Endothelial cell of umbilical vein (primary cell): Measurements from ENCODE around the gene AUTS2. TPM values are rescaled to one million over a fixed set of nuclear protein-coding genes. Genes with fewer than 3 reads are reported as not detected.

Source experiments
- BruUV-seq: library from RNA; stranded (reverse); fragments of 400-500 nt; replicated peaks from 2 replicates; lab custom pipeline; 2021; lab: Mats Ljungman, UMichigan
- CTCF ChIA-PET: fragments of 300-600, 350-600 bp; sonication (Branson Sonifier 250); formaldehyde crosslinking; loops from one replicate; lab custom pipeline; 2021; ENCODE audit warnings: antibody characterized with exemption, inconsistent platforms; lab: Charles Lee
- POLR2A ChIA-PET: fragments of 300-600, 350-600 bp; sonication (Branson Sonifier 250); formaldehyde crosslinking; loops from one replicate; lab custom pipeline; 2021; ENCODE audit warnings: antibody characterized with exemption, inconsistent platforms; lab: Charles Lee
- DNase-seq: peaks from one replicate; pipeline ENCODE4 v3.0.0-alpha.2; 2011; ENCODE audit warnings: low read depth, low spot score
- FAIRE-seq: peaks from 2 replicates; lab custom pipeline; 2011; peaks lifted over from hg19 to GRCh38; lab: Jason Lieb, UNC
- H2AFZ ChIP-seq: 2 replicates; pipeline ENCODE4 v1.6.0; 2012; ENCODE audit warnings: low read depth, low read length, control low read depth, inconsistent platforms
- H3K27ac ChIP-seq: 2 replicates; pipeline ENCODE4 v1.5.1; 2011; ENCODE audit warnings: low read depth, mild to moderate bottlenecking, control low read depth, low read length, moderate library complexity; ENCODE audit not compliant: insufficient read depth
- H3K27me3 ChIP-seq, 2 experiments: 2 replicates each; pipeline versions ENCODE4 v1.6.0 to v1.6.1; 2011; ENCODE audit warnings: low read length in 2 of 2, mixed read lengths in 1 of 2; ENCODE audit not compliant: control insufficient read depth in 2 of 2, insufficient read depth in 2 of 2
- H3K36me3 ChIP-seq, 2 experiments: 2 replicates in 1 of 2; 3 replicates in 1 of 2; pipeline ENCODE4 v1.5.1; 2011; ENCODE audit warnings: low read length in 2 of 2, mild to moderate bottlenecking in 1 of 2, moderate library complexity in 1 of 2; ENCODE audit not compliant: control insufficient read depth in 2 of 2, insufficient read depth in 2 of 2; ENCODE audit errors: extremely low read depth in 1 of 2
- H3K4me1 ChIP-seq: 3 replicates; pipeline ENCODE4 v1.5.1; 2011; ENCODE audit warnings: mild to moderate bottlenecking, low read length; ENCODE audit not compliant: control insufficient read depth, insufficient read depth; ENCODE audit errors: extremely low read depth
- H3K4me2 ChIP-seq: 2 replicates; pipeline ENCODE4 v1.6.1; 2011; ENCODE audit warnings: low read length, control low read depth, mixed read lengths; ENCODE audit not compliant: insufficient read depth
- H3K4me3 ChIP-seq, 3 experiments: fragments of 200-600 bp in 1 of 3; sonication (generic), shearing (Covaris generic) in 1 of 3; replicated peaks in 1 of 3; 2 replicates each; pipeline ENCODE4 v1.5.1; 2011 to 2016; ENCODE audit warnings: control low read depth in 3 of 3, low read length in 3 of 3, mild to moderate bottlenecking in 2 of 3, inconsistent platforms in 1 of 3, low read depth in 1 of 3, moderate library complexity in 1 of 3; ENCODE audit not compliant: insufficient read depth in 1 of 3
- H3K79me2 ChIP-seq: 2 replicates; pipeline ENCODE4 v1.6.0; 2012; ENCODE audit warnings: low read length, inconsistent platforms; ENCODE audit not compliant: control insufficient read depth, insufficient read depth
- H3K9ac ChIP-seq: replicated peaks from 2 replicates; pipeline ENCODE3; 2011; ENCODE audit warnings: low read length, control low read depth; ENCODE audit not compliant: insufficient read depth; ENCODE audit errors: extremely low read depth
- H3K9me1 ChIP-seq: replicated peaks from 3 replicates; pipeline ENCODE4 v1.6.0; 2011; ENCODE audit warnings: mild to moderate bottlenecking, low read length; ENCODE audit not compliant: control insufficient read depth, insufficient read depth; ENCODE audit errors: extremely low read depth
- H3K9me3 ChIP-seq: replicated peaks from 2 replicates; pipeline ENCODE4 v1.5.1; 2012; ENCODE audit warnings: low read length, inconsistent platforms; ENCODE audit not compliant: control insufficient read depth, insufficient read depth
- H4K20me1 ChIP-seq: replicated peaks from 2 replicates; pipeline ENCODE3; 2011; ENCODE audit warnings: mild to moderate bottlenecking, low read length; ENCODE audit not compliant: control insufficient read depth, insufficient read depth; ENCODE audit errors: extremely low read depth
- EZH2 ChIP-seq: IDR thresholded peaks from 2 replicates; pipeline ENCODE4 v1.6.1; 2012; ENCODE audit warnings: borderline replicate concordance, low read depth, mild to moderate bottlenecking, moderate library complexity, low read length, inconsistent platforms; ENCODE audit not compliant: severe bottlenecking
- FOS ChIP-seq: IDR thresholded peaks from 2 replicates; pipeline ENCODE4 v1.6.1; 2011; ENCODE audit warnings: mild to moderate bottlenecking, low read length, moderate library complexity, borderline replicate concordance; ENCODE audit not compliant: insufficient read depth
- GATA2 ChIP-seq: IDR thresholded peaks from 2 replicates; pipeline ENCODE4 v1.7.0; 2011; ENCODE audit warnings: low read depth, mild to moderate bottlenecking, moderate library complexity, mixed read lengths, low read length; ENCODE audit not compliant: insufficient read length, insufficient read depth
- dilution Hi-C: fragments of 300-500 bp; cut with MboI; formaldehyde crosslinking; loops from one replicate; pipeline ENCODE4 v1.15.0; 2019; ENCODE audit warnings: low sequenced_read_pairs; ENCODE audit not compliant: extremely low pct_ligation_motif_present
- intact Hi-C: fragments of 100-400 bp; cut with micrococcal nuclease; formaldehyde crosslinking; loops from one replicate; pipeline ENCODE4 v1.10.0; 2022
- polyA plus RNA-seq, 4 experiments: library from polyadenylated mRNA; depleted of rRNA in 3 of 4; stranded (reverse) in 3 of 4; unstranded in 1 of 4; fragments of >200 nt; gene quantifications; 2 replicates each; pipeline versions ENCODE4 v1.2.1 to v1.2.3, GENCODE V29; 2011 to 2012; ENCODE audit warnings: missing spikeins in 1 of 4
- total RNA-seq: library from RNA; stranded (reverse); gene quantifications from 2 replicates; pipeline ENCODE4 v1.2.3, GENCODE V29; 2021
- TF ChIP-seq, protein P1 (sequence below): IDR thresholded peaks from 2 replicates; pipeline ENCODE4 v1.6.1; 2011; ENCODE audit not compliant: insufficient read depth, insufficient read length

Gene AUTS2
- total and polyA plus RNA-seq, 2 donors (not counting 3 experiments of a cell fraction or from before 2014, with no cell fraction given): 0.59 to 8.0 TPM

GRCh38 chr7:70317356-70317755 lies 719.1 kb downstream of the AUTS2 start:
- no peaks in the 10 kb centered on the region for H3K9me1 ChIP-seq
- H3K27ac ChIP-seq: no peak overlapping the region
- TF ChIP-seq FOS (no peak), EZH2 (no peak)
- CTCF ChIA-PET: no interaction called here
- FAIRE-seq: no peak
- H3K36me3 ChIP-seq: no peaks in the 10 kb centered on the region
- no peaks in the 10 kb centered on the region for H3K27me3 ChIP-seq
- H3K9ac ChIP-seq: no peak overlapping the region
- no peak overlapping the region for H2AFZ ChIP-seq
- H3K79me2 ChIP-seq: no peaks in the 10 kb centered on the region
- BruUV-seq: no TSS peak
- no peaks in the 10 kb centered on the region for H3K9me3 ChIP-seq
- intact Hi-C loops: no loop called here
- dilution Hi-C loops: no loop called here
- DNase-seq: no peak
- H4K20me1 ChIP-seq: no peaks in the 10 kb centered on the region
- H3K4me2 ChIP-seq: no peak overlapping the region
- no peaks in the 10 kb centered on the region for H3K4me1 ChIP-seq
- POLR2A ChIA-PET: no interaction called here
- no peak overlapping the region for H3K4me3 ChIP-seq

GRCh38 chr7:70318511-70318910 lies 720.2 kb downstream of the AUTS2 start:
- ChIA-PET POLR2A (no interaction called here), CTCF (no interaction called here)
- dilution Hi-C loops: no loop called here
- Histone ChIP-seq H3K79me2 (no peaks in the 10 kb centered on the region), H3K27me3 (no peaks in the 10 kb centered on the region), H3K4me3 (no peak overlapping the region), H3K9me1 (no peaks in the 10 kb centered on the region), H3K9ac (no peak overlapping the region), H3K27ac (no peak overlapping the region), H3K4me1 (no peaks in the 10 kb centered on the region), H3K9me3 (no peaks in the 10 kb centered on the region), H2AFZ (no peak overlapping the region), H4K20me1 (no peaks in the 10 kb centered on the region), H3K4me2 (no peak overlapping the region), H3K36me3 (no peaks in the 10 kb centered on the region)
- no peak for DNase-seq
- intact Hi-C loops: no loop called here
- no TSS peak for BruUV-seq
- FAIRE-seq: no peak
- no peak for TF ChIP-seq GATA2
- TF ChIP-seq, protein P1, sequence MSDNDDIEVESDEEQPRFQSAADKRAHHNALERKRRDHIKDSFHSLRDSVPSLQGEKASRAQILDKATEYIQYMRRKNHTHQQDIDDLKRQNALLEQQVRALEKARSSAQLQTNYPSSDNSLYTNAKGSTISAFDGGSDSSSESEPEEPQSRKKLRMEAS: no peak
